Memory B cell (primary cell): ENCODE measurements around the gene USP46.

Experiments
- ATAC-seq: fragments of 150-1000 bp; cut with Tn5 transposase; 2 replicates; pipeline ENCODE4 v1.10.0; 2021; ENCODE audit warnings: low read depth, mild to moderate bottlenecking, moderate library complexity
- DNase-seq, 2 donors: peaks; one replicate each; pipeline ENCODE4 v3.0.0; 2022; ENCODE audit warnings: low spot score in 2 of 2
- H3K27ac Mint-ChIP-seq: one replicate; pipeline ENCODE4 v1.8.0; 2022; ENCODE audit warnings: mild to moderate bottlenecking, moderate library complexity, mixed read lengths
- H3K27me3 Mint-ChIP-seq: one replicate; pipeline ENCODE4 v1.8.0; 2022; ENCODE audit warnings: mixed read lengths
- H3K36me3 Mint-ChIP-seq: one replicate; pipeline ENCODE4 v1.8.0; 2022; ENCODE audit warnings: mild to moderate bottlenecking, mixed read lengths
- H3K4me1 Mint-ChIP-seq: one replicate; pipeline ENCODE4 v1.8.0; 2022; ENCODE audit warnings: mixed read lengths
- H3K4me3 Mint-ChIP-seq: one replicate; pipeline ENCODE4 v1.8.0; 2022; ENCODE audit warnings: mild to moderate bottlenecking, moderate library complexity, mixed read lengths
- H3K9me3 Mint-ChIP-seq: one replicate; pipeline ENCODE4 v1.8.0; 2022; ENCODE audit warnings: mixed read lengths

Gene USP46

DNA sequence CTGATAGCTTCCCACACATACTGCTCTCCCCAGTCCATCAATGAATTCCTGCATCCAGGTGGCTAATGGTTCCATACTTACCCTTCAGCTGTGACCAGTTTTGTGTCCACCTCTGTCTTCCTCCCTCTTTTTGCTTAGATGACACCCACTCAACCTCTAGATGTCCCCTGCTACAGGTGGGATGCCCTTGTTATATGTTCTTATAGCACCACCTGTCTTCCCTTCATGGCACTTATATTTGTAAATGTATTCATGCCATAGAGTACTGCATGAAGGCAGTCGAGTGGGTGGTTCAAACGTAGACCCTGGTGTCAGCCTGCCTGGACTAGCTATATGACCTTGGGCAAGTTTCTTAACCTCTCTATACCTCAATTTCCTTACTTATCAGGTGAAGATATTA, 6.5 kb upstream of the USP46 start:
- Mint-ChIP-seq H3K27ac (no peak overlapping the region), H3K4me1 (peaks cover 6% of the 10 kb centered on the region), H3K9me3 (no peaks in the 10 kb centered on the region), H3K4me3 (no peak overlapping the region), H3K27me3 (peaks cover 8% of the 10 kb centered on the region), H3K36me3 (peaks cover 11% of the 10 kb centered on the region)
- peak; percentile 67 for ATAC-seq
- DNase-seq = no peak

DNA sequence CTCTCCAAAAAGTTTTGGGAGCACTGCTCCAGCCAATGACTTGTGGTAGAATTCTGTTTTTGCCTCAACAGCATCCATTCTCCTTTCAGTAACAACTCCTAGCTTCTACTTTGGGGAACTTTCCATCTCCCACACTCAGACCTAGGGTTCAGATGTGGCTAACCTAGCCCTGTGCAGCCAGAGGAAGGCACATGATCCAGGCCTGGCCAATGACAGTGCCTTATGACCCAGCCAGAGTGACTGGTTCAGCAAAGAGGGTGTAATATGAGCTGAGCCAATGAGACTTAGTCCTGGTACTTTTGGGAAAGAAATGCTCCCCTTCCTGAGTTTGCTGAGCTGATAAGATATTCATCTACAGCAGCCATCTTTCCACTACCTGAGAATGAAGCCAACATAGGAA, 5.4 kb upstream of the USP46 start:
- Mint-ChIP-seq H3K4me1 (peaks cover 10% of the 10 kb centered on the region), H3K9me3 (no peaks in the 10 kb centered on the region), H3K4me3 (no peak overlapping the region), H3K27ac (no peak overlapping the region), H3K36me3 (peaks cover 11% of the 10 kb centered on the region), H3K27me3 (peaks cover 4% of the 10 kb centered on the region)
- ATAC-seq (no peak), DNase-seq (no peak)

DNA sequence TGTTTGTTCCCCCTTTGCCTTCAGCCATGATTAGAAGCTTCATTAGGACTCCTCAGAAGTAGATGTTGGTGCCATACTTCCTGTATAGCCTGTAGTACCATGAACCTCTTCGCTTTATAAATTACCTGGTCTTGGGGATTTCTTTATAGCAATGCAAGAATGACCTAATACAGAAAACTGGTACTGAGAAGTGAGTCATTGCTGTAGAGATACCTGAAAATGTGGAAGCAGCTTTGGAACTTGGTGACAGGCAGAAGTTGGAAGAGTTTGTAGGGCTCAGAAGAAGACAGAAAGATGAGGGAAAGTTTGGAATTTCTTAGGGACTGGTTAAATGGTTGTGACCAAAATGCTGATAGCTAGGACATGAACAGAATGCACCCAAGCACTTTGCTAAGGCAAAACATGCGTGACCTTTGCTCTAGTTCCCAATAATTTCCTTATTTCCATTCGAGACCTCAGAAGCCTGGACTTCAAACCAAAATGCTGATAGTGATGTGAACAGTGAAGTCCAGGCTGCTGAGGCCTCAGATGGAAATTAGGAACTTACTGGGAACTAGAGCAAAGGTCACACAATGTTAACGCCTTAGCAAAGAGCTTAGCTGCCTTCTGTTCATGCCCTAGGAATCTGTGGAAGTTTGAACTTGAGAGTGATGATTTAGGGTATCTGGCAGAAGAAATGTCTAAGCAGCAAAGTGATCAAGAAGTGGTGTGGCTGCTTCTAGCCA, 3.0 kb upstream of the USP46 start:
- peaks cover 11% of the 10 kb centered on the region for H3K36me3 Mint-ChIP-seq
- H3K4me1 Mint-ChIP-seq = peaks cover 20% of the 10 kb centered on the region
- H3K9me3 Mint-ChIP-seq = no peaks in the 10 kb centered on the region
- no peak for ATAC-seq
- DNase-seq = no peak
- H3K27ac Mint-ChIP-seq = no peak overlapping the region
- no peaks in the 10 kb centered on the region for H3K27me3 Mint-ChIP-seq
- no peak overlapping the region for H3K4me3 Mint-ChIP-seq

DNA sequence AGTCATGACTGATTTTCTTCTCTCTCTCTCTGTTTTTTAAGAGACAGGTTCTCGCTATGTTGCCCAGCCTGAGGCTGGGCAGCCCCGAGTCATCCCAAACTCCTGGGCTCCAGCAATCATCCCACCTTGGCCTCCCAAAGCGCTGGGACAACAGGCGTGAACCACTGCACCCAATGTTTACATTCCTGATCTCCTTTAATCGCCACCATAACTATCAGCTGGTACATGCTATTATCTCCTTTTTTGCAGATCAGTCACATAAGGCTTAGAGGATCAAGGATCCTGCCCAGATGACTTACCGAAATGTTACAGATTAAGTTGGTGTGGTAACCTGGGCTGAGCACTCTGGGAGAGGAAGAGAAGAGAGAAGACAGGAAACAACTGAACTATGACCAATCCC, 1.5 kb upstream of the USP46 start:
- H3K4me3 Mint-ChIP-seq = peak overlapping the region; percentile 84

DNA sequence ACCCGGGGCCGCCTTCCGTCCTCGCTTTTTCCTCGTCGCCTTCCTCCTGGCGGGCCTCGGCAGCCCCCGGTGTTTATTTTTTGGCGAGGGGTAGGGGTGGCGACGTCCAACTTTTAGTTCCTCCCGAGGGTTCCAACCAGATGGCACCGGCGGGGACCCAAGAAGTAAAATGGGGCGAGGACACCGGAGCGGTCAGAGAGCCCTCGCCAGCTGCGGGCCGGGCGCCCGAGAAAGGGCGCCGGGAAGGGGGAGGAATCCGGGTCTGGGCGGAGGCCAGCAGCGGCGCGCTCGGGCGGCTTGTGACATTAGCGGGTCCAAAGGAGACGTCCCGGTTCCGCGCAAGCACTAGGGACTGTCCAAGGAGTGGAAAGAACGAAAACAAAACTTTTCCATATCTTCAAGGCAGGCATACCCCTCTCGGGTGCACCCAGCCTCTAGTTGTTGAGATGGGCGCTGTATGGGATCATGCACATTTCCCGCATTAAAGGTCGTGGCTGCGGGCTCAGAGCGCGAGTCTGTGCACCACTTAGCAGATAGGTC, 691 bp upstream of the USP46 start:
- no peak for DNase-seq
- Mint-ChIP-seq H3K4me3 (peak overlapping the region; percentile 84), H3K27ac (peak overlapping the region; percentile 39), H3K36me3 (peaks cover 11% of the 10 kb centered on the region), H3K9me3 (no peaks in the 10 kb centered on the region), H3K4me1 (peaks cover 25% of the 10 kb centered on the region), H3K27me3 (no peaks in the 10 kb centered on the region)
- peak; percentile 27 for ATAC-seq

More for the DNA sequence above, 1.5 kb upstream of the USP46 start:
- no peak for DNase-seq
- Mint-ChIP-seq H3K36me3 (peaks cover 11% of the 10 kb centered on the region), H3K4me1 (peaks cover 24% of the 10 kb centered on the region), H3K27ac (no peak overlapping the region), H3K9me3 (no peaks in the 10 kb centered on the region), H3K27me3 (no peaks in the 10 kb centered on the region)
- ATAC-seq = no peak

DNA sequence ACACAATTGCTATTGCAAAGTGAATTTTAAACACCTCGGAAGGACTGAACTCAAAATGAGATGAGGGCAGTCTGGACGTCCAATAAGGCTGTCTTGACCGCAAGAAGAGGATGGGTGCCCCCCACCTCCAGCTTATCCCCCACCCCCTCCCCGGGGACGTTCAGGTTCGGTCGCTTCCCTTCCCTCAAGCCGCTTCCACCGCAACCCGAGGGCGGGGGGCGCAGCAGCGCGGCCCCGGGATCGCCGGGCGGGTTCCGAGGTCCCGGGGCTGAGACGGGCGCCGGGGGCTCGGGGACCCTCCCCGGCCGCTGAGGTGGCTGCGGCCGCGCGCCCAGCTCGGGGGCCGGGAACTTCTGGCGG, 480 bp downstream of the USP46 start:
- Mint-ChIP-seq H3K4me3 (peak overlapping the region; percentile 65), H3K27me3 (no peaks in the 10 kb centered on the region), H3K36me3 (peaks cover 11% of the 10 kb centered on the region), H3K4me1 (peaks cover 25% of the 10 kb centered on the region), H3K9me3 (no peaks in the 10 kb centered on the region), H3K27ac (peak overlapping the region; percentile 86)
- DNase-seq (no peak), ATAC-seq (peak; percentile 9)

DNA sequence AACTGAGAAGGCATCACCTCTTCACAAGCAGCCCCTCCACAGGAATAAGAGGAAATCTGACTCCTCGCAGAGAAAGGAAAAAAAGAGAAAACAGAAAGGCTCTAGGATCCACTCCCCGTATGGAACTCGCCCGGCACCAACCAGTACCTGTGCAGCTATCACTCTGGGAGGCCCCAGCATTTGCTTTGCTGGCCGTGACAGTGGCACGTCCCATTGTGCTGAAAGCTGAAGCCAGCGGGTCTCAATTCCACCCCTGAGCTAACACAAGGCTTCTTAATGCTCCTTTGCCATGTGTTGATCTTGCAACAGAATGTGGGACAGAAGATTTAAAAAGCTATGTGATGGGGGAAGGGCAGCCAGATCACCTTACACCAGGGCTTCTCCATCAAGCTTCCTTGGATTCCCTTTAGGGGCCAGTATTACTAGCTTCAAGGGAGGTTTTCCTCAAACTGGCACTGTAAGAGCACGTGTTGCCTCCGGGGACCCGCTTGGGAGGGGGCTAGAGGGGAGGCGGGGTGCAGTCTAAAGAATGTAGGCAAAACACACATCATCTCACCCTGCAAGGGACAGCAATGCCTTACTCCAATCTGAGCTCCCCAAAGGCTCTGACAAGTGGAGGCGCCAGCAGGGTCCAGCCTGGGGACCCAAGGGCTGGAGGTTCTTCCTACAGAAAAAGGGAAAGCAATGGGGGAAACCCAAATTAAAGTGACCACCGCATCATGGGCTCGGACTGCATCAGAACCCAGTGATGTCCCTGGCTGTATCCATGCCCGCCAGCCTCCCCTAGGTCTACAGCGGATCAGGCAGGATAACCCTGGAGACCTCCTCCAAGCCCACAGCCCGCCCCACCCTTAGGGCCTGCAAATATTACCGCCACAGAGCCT, 1.2 kb downstream of the USP46 start:
- DNase-seq (no peak), ATAC-seq (no peak)
- peaks cover 13% of the 10 kb centered on the region for H3K36me3 Mint-ChIP-seq
- no peak overlapping the region for H3K27ac Mint-ChIP-seq
- peak overlapping the region; percentile 65 for H3K4me3 Mint-ChIP-seq
- no peaks in the 10 kb centered on the region for H3K9me3 Mint-ChIP-seq
- H3K4me1 Mint-ChIP-seq = peaks cover 25% of the 10 kb centered on the region
- H3K27me3 Mint-ChIP-seq = no peaks in the 10 kb centered on the region

DNA sequence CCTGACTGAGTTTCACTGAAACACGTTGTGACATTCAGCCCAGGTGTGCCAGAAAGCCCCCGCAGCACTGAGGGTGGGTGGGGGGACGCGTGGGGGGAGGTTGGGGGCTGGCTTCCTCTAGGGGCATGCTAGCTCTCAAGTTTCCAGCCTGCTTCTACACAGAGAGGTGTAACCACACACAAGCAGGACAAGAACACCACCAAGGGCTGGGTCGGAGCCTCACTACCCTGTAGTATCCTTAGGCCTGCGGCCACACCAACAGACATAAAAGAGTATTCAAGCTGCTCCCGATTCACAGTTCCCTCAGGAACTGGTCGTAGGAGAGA, 1.8 kb downstream of the USP46 start:
- Mint-ChIP-seq H3K4me3 (peak overlapping the region; percentile 30), H3K27ac (no peak overlapping the region), H3K27me3 (no peaks in the 10 kb centered on the region), H3K9me3 (no peaks in the 10 kb centered on the region), H3K36me3 (peaks cover 12% of the 10 kb centered on the region), H3K4me1 (peaks cover 25% of the 10 kb centered on the region)
- ATAC-seq = no peak
- DNase-seq = no peak

DNA sequence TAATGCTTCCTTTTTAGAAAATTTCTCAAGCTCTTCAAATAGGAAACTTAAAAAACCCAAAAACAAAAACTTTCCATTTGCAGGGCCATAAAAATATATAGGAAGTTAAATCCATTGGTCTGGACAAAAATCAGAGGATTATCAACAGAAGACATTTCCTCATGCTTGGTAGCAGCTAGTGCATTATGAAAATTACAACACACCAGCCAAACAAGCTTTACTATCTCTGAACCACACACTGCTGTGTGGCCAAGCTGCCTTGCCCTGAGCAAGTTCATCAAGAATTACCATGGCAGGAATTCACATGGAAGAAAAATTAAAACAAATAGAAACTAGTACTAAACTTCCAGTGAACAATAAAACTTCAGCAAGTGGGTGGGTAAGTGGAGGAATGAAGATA, 3.6 kb downstream of the USP46 start:
- H3K36me3 Mint-ChIP-seq = peaks cover 8% of the 10 kb centered on the region
- DNase-seq (no peak), ATAC-seq (no peak)
- peaks cover 4% of the 10 kb centered on the region for H3K9me3 Mint-ChIP-seq
- H3K27ac Mint-ChIP-seq = peak overlapping the region; percentile 74
- peaks cover 28% of the 10 kb centered on the region for H3K4me1 Mint-ChIP-seq
- no peaks in the 10 kb centered on the region for H3K27me3 Mint-ChIP-seq
- no peak overlapping the region for H3K4me3 Mint-ChIP-seq

DNA sequence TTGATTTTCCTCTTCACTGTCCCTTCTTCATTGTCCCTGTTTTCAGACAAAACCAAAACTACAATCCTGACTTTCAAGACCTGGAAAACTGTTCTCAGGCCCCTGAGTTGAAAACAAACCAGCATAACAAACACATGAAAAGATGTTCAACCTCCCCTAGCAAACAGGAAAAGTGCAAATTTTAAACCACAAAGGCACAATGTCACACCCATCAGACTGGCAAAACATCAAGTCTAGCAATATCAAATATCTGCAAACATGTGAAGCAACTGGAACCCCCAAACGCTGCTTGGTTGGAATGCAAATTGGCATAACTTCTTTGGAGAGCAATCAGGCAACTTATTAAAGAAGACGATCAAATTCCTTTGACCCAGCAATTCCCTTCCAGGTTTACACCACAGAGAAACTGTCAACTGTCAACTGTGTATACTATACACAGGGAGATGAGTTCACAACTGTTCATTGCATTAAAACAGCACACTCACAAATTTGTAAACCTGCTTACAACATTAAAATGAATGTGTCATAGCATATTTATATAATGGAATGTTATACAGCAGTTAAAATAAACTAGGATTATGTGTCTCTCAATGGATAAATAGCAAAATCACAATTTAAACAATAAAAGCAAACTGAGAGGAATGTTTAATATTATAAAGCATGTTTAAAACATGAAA, 7.0 kb downstream of the USP46 start:
- H3K27ac Mint-ChIP-seq = peak overlapping the region; percentile 31
- no peaks in the 10 kb centered on the region for H3K27me3 Mint-ChIP-seq
- ATAC-seq (no peak), DNase-seq (no peak)
- H3K9me3 Mint-ChIP-seq = peaks cover 4% of the 10 kb centered on the region
- H3K4me1 Mint-ChIP-seq = peaks cover 21% of the 10 kb centered on the region
- H3K36me3 Mint-ChIP-seq = peaks cover 10% of the 10 kb centered on the region
- no peak overlapping the region for H3K4me3 Mint-ChIP-seq

DNA sequence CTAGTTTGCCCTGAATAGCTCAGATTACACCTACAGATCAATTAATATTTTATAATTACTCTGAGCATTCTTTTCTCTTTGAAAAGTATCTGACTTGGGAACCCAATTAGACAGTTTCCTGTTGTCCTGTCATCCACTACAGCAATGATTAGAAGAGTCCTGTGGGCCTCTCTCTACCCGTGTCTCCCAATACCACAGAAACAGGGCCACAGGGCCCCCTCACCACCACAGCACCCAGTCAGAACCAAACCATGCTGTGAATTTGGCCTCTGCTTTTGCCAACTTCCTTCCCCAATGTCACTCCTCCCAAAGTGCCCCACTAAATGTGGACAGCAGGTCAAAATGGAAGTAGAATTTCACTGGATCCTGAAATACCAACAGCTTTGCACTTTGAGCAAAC, 10.3 kb downstream of the USP46 start:
- Mint-ChIP-seq H3K36me3 (peaks cover 10% of the 10 kb centered on the region), H3K27me3 (no peaks in the 10 kb centered on the region), H3K4me3 (no peak overlapping the region), H3K27ac (no peak overlapping the region), H3K9me3 (peaks cover 4% of the 10 kb centered on the region), H3K4me1 (peaks cover 23% of the 10 kb centered on the region)
- ATAC-seq = no peak
- no peak for DNase-seq

DNA sequence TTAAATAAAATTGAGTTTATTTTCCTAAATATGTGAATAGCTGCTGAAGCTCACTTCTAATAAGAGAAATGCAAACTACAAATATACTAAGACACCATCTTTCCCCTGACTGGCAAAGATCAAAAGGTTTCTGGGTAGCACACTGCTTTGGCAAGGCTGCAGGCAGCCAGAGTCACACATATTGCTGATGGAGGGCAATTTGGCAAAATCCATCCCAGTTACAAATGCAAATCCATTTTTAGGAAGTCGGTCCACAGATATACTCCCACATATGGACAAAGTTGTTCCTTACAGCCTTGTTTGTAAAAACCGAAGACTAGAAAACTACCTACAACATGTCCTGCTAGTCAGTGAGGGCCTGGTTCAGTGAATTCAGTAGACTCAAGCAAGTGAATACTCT, 12.4 kb downstream of the USP46 start:
- Mint-ChIP-seq H3K27ac (no peak overlapping the region), H3K9me3 (no peaks in the 10 kb centered on the region), H3K4me1 (peaks cover 27% of the 10 kb centered on the region), H3K36me3 (peaks cover 2% of the 10 kb centered on the region), H3K27me3 (no peaks in the 10 kb centered on the region), H3K4me3 (no peak overlapping the region)
- no peak for ATAC-seq
- DNase-seq = no peak

DNA sequence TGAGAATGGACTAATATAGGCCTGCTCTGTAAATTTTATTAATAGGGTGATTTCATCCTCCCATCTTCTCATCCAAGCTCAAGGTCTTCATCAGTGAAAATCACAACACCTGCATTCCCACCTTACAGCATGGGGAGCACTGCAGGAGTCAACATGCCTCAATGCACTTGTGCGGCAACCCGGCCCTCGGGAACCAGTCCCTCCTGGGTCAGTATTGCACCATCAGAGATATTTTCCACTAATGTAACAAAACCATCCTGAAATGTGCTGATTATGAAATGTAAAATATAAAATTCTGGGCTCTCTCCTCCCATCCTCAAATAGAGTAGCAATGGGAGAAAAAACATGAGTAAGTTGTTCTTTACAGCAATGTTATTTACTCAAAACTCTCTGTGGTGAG, 13.0 kb downstream of the USP46 start:
- Mint-ChIP-seq H3K4me1 (peaks cover 31% of the 10 kb centered on the region), H3K27ac (no peak overlapping the region), H3K9me3 (no peaks in the 10 kb centered on the region), H3K4me3 (no peak overlapping the region), H3K36me3 (peaks cover 2% of the 10 kb centered on the region), H3K27me3 (no peaks in the 10 kb centered on the region)
- DNase-seq (no peak), ATAC-seq (no peak)

DNA sequence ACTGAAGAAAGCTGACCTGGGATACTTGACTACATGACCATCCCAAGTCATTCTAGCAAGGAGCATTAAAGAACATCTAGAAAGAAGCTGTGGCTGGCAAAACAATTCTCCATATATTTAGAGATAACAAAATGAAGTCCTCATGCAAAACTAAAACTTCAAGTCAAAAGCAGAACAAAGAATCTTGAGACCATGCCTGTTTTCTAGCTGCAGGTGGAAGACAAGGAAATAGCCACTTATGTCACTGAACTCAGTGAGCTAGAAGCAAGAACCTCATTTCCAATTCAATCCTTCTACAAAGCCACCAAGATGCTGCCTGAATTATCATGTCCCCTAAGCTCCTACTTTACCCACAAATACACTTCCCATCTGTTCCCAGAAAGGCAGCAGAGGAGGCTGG, 13.8 kb downstream of the USP46 start:
- Mint-ChIP-seq H3K4me3 (no peak overlapping the region), H3K27ac (peak overlapping the region; percentile 45)

More for the DNA sequence above, 13.8 kb downstream of the USP46 start:
- H3K4me1 Mint-ChIP-seq = peaks cover 34% of the 10 kb centered on the region
- DNase-seq (no peak), ATAC-seq (peak; percentile 71)
- no peaks in the 10 kb centered on the region for H3K27me3 Mint-ChIP-seq
- H3K36me3 Mint-ChIP-seq = peaks cover 2% of the 10 kb centered on the region
- no peaks in the 10 kb centered on the region for H3K9me3 Mint-ChIP-seq
